Suppressor macrophage treated with lipopolysaccharide for 1 hour (primary cell): ENCODE measurements around the gene LRP1B.

Experiments used
- DNase-seq, 3 donors: peaks; one replicate each; pipeline ENCODE4 v3.0.0-alpha.2; 2020 to 2022

Gene LRP1B

GRCh38 chr2:141499123-141499522 is 631.7 kb downstream of the LRP1B start:
- DNase-seq = no peak

DNA sequence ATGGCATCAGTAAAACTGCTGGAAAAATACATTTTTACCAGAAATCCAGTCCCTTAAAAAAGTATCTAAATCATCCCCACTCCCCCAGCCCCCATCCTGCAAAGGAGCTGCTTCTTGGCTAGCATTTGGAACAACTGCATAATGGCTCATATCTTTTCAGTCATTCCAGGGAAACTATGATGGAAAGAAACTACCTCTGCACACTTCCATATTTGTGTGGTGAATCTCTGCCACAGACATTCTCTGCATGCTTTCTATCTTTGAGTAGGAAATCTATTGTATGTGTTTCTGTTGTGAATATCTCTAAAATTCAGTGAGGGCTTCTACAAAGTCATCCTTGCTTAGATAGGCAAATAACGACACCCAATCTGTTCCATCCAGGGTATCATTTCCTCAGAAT is 632.3 kb downstream of the LRP1B start:
- DNase-seq = no peak

DNA sequence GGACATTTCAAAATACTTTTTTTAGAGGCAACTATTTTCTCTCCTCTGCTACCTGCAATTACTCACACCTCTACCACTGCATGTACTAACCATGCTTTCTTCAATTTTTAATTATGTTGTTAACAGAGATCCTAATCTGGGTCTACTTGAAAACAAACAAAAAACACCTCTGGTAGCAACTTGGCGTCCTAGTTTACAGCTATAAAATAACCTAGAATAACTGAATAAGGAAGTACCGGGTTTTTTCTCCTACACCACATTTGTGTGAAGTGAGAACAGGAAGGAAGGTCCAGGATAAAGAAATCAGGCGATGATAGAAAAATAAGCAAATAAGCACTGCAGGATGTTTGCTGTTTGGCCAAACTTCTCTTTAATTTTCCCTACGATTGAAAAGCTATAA is 633.5 kb downstream of the LRP1B start:
- peak in 2 of 3 donors; percentile 24 to 68 for DNase-seq

DNA sequence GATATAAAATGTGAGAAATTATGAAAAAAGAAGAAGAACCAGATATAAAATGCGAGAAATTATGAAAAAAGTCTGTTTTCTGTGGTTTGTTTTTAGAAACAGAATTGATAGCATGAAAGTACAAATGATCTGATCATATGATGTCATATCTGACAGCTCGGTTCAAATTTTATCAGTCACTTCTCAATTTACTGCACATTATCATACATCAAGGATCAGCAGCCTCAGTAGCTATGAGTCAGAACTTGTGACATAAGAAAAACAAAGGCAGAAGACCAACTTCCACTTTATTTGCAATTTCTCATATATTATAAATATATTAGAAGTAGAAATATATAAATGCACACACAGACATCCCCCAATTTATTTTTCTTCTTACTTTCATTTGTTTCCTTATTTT is 634.0 kb downstream of the LRP1B start:
- DNase-seq = peak; percentile 34 to 76 (median 55)

DNA sequence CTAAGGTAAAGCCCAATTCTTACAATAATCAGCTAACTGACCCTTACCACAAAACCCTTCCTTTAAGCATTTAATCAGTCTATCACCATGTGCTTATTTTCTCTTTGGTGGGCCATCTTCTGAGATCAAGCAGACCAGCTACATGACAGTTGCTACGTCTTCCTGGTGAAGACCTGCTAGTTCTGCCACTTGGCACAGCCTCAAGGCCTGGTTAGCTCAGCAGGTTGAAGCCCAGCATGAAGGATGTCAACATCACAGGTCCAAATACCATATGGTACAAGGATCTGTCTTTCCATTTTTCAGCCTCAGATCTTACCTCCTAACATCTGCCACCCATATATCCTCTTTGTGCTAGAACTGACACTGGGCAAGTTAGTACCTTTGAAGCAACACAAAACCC is 636.9 kb downstream of the LRP1B start:
- no peak for DNase-seq

DNA sequence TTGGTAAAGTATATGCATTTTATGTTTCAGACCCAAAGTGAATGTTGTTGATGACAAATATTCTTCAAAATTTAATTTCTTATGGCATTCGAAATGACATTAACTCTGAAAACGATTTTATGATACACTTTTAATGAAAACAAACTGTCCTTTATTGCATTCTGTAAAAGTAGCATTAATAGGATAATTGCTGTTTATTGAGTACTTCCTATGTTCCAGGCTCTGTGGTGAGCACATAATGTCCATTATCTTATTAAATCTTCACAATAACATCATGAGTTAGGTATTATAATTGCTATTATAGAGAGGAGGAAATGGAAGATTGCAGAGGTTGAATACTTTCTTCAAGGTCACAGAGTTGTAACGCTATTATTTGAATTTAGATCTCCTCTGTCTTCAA is 638.0 kb downstream of the LRP1B start:
- no peak for DNase-seq

DNA sequence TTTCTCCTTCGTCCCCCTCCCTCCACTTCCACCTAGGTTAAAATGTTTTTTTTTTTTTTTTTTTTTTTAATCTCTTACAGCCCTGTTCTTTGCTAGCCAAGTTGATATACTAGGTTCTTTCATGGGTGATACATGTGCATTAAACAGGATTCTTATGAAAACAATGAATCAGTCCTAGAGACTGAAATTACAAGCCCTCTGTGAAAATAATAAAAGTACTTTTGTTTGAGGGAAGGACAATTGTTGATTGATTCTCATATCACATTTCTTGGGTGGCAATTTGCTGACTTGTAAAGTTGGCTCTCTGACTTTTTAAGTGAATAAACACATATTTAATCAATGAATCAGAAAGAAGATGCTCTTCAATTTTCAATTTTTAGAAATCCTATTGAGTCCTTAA is 639.9 kb downstream of the LRP1B start:
- no peak for DNase-seq

- DNase-seq = no peak
Measured at GRCh38 chr2:141482697-141483096, 648.1 kb downstream of the LRP1B start.

GRCh38 chr2:141475801-141476200 is 655.0 kb downstream of the LRP1B start:
- DNase-seq = no peak

- DNase-seq = no peak
Measured at GRCh38 chr2:141468761-141469160, 662.1 kb downstream of the LRP1B start.

DNA sequence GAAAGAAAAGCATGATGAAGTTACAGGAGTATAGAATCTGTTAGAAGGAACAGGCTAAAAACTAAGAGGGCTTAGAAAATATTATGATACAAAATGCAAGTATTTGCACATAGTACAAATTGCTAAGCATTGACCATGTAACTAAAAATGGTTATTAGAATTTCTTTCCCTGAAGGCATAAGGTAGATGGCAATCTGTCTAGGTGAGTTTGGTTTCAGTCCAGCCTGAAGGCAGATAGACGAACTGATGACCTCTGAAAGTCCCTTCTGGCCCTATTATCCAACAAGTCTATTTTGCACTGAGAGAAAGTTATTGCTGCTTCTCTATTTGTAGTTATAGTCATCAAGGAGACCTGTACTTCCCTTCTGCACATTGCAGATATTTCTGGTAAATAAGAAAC is 663.5 kb downstream of the LRP1B start:
- DNase-seq = no peak

DNA sequence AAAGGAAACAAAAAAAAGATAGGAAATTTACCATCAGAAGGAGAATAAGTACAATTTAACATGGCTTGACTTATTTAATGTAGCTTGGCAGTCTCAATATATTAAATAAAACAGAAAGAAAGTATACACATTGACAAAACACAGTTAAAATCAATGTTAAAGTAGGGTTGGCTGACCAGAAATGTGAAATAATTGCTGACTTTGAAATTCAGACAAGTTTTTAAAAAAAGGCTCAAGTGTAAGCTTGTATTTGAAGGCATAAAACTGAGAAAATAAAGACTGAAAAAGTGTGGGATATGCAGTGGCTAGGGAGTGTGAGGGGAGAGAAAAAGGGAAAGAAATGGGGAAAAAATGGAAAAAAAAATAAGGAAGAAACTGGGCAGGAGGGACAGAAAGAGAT is 665.8 kb downstream of the LRP1B start:
- no peak for DNase-seq

GRCh38 chr2:141458351-141458750 is 672.5 kb downstream of the LRP1B start:
- no peak for DNase-seq

- no peak for DNase-seq
Measured at GRCh38 chr2:141455877-141456276, 674.9 kb downstream of the LRP1B start.

- no peak for DNase-seq
Measured at GRCh38 chr2:141455211-141455826, 675.5 kb downstream of the LRP1B start.

- no peak for DNase-seq
Measured at GRCh38 chr2:141440072-141440635, 690.7 kb downstream of the LRP1B start.

DNA sequence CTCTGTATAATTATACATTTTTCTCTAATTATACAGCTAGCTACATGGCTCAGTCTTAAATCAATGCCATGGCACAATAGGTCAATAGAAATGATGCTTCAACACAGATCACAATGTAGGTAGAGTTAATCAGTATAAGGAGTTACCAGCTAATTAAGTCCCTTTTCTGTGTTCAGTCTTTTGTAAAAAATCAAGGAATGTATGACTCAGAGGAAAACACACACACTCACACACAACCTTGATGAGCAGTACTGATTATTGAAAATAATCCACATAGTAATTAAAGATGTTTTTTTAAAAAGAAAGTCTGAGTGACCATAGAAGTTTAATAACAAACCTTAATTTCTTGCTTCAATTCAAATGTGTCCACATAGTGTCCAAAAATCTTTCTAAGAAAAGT is 691.3 kb downstream of the LRP1B start:
- no peak for DNase-seq

DNA sequence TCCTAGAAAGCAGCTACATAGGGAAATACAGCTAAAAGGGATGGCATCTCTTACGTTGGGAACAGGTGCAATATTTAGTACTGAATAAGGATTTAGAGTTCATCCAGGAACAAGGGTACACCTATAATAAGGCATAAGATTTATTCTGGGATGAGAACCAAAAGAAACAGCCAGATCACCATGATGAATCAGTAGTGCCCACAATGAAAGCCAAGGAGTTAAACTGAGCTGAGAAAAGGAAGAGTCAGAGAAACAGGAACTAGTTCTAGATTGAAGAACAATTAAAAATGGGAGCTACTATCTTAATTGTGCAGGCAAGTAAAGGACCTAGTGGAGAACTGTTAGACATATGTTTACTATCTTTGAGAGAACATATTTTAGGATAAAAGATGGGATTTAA is 692.3 kb downstream of the LRP1B start:
- no peak for DNase-seq

GRCh38 chr2:141437521-141437920 is 693.3 kb downstream of the LRP1B start:
- DNase-seq = no peak

GRCh38 chr2:141423124-141423523 is 707.7 kb downstream of the LRP1B start:
- no peak for DNase-seq

DNA sequence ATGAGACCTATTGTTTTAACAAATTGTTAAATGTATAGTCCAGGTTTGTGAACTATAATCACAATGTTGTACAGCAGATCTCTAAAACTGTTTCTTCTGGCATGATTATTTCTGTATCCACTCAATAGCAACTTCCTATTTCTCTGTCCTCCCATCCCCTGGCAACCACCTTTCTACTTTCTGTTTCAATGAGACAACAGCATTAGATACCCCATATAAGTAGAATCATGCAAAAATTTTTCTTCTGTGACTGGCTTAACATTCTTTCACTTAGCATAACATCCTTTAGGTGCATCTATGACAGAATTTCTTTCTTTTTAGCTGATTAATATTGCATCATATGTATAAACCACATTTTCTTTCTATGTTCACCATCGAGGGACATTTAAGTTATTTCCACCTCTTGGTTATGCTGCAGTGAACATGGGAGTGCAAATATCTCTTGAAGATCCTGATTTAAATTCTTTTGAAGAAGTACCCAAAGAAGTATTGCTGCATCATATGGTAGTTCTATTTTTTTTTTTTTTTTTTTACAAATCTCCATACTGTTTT is 713.5 kb downstream of the LRP1B start:
- no peak for DNase-seq

DNA sequence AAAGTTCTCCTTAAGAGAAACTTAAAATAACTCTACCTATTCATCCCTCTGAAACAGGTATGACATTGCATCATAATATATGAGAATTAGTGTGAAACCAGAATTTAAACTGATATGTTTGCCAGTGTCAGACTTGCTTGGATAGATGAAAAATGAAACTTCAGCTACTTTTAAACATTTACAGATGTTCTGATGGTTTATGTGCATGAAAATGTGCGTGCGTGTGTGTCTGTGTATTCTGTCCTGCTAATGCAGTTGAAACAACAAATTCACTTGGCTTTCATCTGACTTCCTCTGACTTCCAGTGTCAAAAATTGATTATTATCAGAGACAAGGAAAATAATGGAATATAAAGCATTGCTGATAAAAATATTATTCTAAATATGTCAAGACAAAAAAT is 719.4 kb downstream of the LRP1B start:
- no peak for DNase-seq

GRCh38 chr2:141399270-141399669 is 731.5 kb downstream of the LRP1B start:
- no peak for DNase-seq

- no peak for DNase-seq
Measured at GRCh38 chr2:141393214-141393545, 737.6 kb downstream of the LRP1B start.
